ENCODE measurements around the gene NSMF.

Gene NSMF

GRCh38 chr9:137486141-137486490 lies 27.0 kb upstream of the NSMF start:
- Mint-ChIP-seq H3K4me1 (no peaks in the 10 kb centered on the region), H3K27ac (no peak overlapping the region), H3K4me3 (no peak overlapping the region), H3K9me3 (no peaks in the 10 kb centered on the region), H3K27me3 (no peaks in the 10 kb centered on the region), H3K36me3 (peaks cover 1% of the 10 kb centered on the region)
- ATAC-seq (ENCODE audit: low read depth) (no peak), DNase-seq (ENCODE audit: low spot score in 2 of 2) (no peak)

- DNase-seq (ENCODE audit: low spot score in 2 of 2) (no peak), ATAC-seq (ENCODE audit: low read depth) (no peak)
- Mint-ChIP-seq H3K4me1 (no peaks in the 10 kb centered on the region), H3K4me3 (no peak overlapping the region), H3K27ac (no peak overlapping the region), H3K36me3 (no peaks in the 10 kb centered on the region), H3K9me3 (no peaks in the 10 kb centered on the region), H3K27me3 (no peaks in the 10 kb centered on the region)
Measured at GRCh38 chr9:137485343-137486140, 26.4 kb upstream of the NSMF start.

DNA sequence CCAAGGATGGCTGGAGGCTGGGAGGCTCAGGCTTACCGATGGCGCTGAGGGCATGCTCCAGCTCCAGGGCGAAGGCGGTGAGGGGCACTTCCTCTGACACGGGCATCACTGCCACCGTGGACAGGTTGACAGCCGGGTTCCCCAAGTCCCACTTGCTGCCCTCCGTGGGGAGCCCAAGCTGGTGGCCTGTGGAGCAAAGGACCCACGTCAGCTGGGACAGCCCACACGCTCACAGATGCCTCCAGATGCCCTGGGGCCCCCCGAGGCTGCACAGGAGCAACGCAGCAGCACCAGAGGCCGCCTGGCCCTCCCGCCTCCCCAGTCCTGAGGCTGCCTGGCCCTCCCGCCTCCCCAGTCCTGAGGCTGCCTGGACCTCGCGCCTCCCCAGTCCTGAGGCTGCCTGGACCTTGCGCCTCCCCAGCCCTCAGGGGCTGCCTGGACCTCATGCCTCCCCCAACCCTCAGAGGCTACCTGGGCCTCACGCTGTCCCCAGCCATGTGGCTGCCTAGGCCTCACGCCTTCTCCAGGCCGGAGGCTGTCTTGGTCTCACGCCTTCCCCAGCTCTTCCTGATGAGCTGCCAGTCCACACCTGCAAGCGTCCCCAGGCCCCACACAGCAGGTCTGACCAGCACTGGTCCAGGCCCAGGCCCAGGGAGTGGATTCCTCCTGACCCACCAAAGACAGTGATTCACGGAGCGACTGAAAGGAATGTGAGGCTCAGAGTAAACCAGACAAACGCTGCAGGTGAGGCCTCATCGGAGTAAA lies 25.6 kb upstream of the NSMF start:
- Mint-ChIP-seq H3K27ac (no peak overlapping the region), H3K9me3 (no peaks in the 10 kb centered on the region), H3K4me3 (no peak overlapping the region), H3K36me3 (no peaks in the 10 kb centered on the region), H3K4me1 (no peaks in the 10 kb centered on the region), H3K27me3 (no peaks in the 10 kb centered on the region)
- no peak for ATAC-seq (ENCODE audit: low read depth)
- DNase-seq (ENCODE audit: low spot score in 2 of 2) = no peak

DNA sequence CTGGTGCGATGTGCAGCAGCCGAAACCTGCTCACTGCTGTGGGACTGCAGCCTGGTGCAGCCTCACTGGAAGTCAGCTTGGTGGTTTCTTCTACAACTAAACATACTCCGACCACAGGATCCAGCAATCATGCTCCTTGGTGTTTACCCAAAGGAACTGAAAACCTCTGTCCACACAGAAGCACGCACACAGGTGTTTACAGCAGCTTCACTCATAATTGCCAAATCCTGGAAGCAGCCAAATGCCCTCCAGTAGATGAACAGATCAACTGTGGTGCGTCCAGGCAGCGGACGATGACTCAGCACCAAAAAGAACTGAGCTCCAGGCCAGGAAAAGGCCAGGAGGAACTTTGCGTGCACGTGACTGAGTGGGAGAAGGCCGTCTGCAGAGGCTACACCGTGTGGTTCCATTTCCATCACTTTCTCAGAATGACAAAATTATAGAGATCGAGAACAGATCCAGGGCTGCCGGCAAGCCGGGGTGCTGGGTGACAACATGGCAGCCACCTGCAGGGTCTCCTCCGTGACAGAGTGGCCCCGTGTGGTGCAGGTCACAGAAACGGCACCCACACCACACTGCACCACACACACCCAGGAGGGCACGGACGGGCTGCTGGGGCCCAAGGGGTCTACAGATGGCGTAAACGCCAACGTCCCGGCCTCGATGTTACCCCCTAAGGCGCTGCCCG lies 23.1 kb upstream of the NSMF start:
- no peak for DNase-seq (ENCODE audit: low spot score in 2 of 2)
- Mint-ChIP-seq H3K36me3 (peaks cover 2% of the 10 kb centered on the region), H3K27ac (no peak overlapping the region), H3K9me3 (no peaks in the 10 kb centered on the region), H3K27me3 (no peaks in the 10 kb centered on the region), H3K4me3 (no peak overlapping the region), H3K4me1 (no peaks in the 10 kb centered on the region)
- no peak for ATAC-seq (ENCODE audit: low read depth)

DNA sequence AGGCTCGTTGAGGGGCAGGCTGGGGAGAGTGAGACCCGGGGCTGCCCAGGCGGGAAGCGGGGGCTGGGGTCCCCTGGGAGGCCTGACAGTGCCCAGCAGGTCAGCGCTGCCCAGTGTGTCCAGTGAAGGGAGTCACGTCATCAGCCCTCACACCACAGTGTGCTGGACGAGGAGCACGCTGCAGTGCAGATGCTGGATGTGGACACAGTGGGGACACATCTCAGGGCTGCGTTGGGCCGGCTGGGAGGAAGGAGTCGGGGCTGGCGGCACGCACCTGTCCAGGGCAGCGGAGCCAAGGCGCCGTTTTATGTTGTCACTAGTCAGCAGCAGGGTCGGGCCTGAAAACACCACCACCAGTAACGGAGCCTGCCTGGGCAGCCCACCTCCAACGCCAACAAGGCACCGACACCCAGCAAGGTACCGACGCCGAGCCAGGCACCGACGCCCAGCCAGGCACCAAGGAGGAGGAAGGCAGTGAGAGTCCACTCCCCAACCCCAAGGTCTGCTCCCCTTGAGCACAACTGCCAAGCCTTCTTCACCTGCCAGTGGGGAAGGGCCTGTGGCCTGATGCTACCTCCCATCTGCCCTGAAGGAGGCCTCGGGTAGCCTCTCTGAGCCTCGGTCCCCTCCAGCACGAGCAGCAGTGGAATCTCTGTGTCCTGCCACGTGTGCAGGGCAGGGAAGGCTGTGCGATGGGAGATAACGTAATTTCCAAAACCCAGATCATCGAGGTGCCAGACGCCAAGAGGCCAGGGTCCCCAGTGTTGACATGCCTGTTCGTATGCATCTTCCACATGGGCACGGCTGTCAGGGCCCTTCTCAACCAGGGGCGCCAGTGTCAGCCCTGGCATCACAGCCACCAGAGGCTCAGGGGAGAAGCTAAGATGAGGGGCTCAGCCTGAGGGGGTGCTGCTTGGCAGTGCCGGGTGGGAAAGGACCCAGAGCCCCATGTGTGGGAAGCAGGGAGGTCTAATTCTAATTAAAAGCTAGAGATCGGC lies 21.9 kb upstream of the NSMF start:
- Mint-ChIP-seq H3K4me1 (no peaks in the 10 kb centered on the region), H3K27me3 (no peaks in the 10 kb centered on the region), H3K27ac (no peak overlapping the region), H3K9me3 (peaks cover 3% of the 10 kb centered on the region), H3K4me3 (no peak overlapping the region), H3K36me3 (peaks cover 5% of the 10 kb centered on the region)
- DNase-seq (ENCODE audit: low spot score in 2 of 2) = no peak
- no peak for ATAC-seq (ENCODE audit: low read depth)

- no peak for DNase-seq (ENCODE audit: low spot score in 2 of 2)
- H3K4me3 Mint-ChIP-seq = no peak overlapping the region
- H3K36me3 Mint-ChIP-seq = peaks cover 8% of the 10 kb centered on the region
- no peak overlapping the region for H3K27ac Mint-ChIP-seq
- H3K27me3 Mint-ChIP-seq = no peaks in the 10 kb centered on the region
- H3K4me1 Mint-ChIP-seq = no peaks in the 10 kb centered on the region
- peaks cover 6% of the 10 kb centered on the region for H3K9me3 Mint-ChIP-seq
- ATAC-seq (ENCODE audit: low read depth) = no peak
Measured at GRCh38 chr9:137479892-137480685, 21.0 kb upstream of the NSMF start.

GRCh38 chr9:137478962-137479861 lies 20.1 kb upstream of the NSMF start:
- H3K4me1 Mint-ChIP-seq = no peaks in the 10 kb centered on the region
- no peak overlapping the region for H3K4me3 Mint-ChIP-seq
- no peak overlapping the region for H3K27ac Mint-ChIP-seq
- no peaks in the 10 kb centered on the region for H3K27me3 Mint-ChIP-seq
- no peak for DNase-seq (ENCODE audit: low spot score in 2 of 2)
- peaks cover 11% of the 10 kb centered on the region for H3K36me3 Mint-ChIP-seq
- ATAC-seq (ENCODE audit: low read depth) = no peak
- H3K9me3 Mint-ChIP-seq = peaks cover 9% of the 10 kb centered on the region

DNA sequence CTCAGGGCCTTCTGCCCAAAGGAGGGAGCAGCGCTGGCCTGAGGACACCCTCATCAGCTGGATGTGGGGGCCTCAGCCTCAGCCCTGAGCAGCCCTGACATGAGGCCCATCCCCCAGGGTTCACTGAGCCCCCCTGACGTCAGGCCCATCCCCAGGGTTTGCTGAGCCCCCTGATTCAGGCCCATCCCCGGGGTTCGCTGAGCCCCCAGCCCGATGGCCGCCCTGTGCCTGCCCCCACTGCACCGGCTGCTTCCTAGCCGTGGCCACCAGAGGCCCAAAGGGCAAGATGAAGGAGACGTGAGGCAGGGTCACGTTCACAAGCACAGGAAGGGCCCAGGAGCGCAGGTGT lies 19.5 kb upstream of the NSMF start:
- no peak overlapping the region for H3K27ac Mint-ChIP-seq
- ATAC-seq (ENCODE audit: low read depth) (no peak), DNase-seq (ENCODE audit: low spot score in 2 of 2) (no peak)
- H3K4me1 Mint-ChIP-seq = no peaks in the 10 kb centered on the region
- H3K27me3 Mint-ChIP-seq = no peaks in the 10 kb centered on the region
- H3K9me3 Mint-ChIP-seq = peaks cover 12% of the 10 kb centered on the region
- peaks cover 14% of the 10 kb centered on the region for H3K36me3 Mint-ChIP-seq
- no peak overlapping the region for H3K4me3 Mint-ChIP-seq

GRCh38 chr9:137477778-137478612 lies 18.9 kb upstream of the NSMF start:
- Mint-ChIP-seq H3K4me3 (no peak overlapping the region), H3K4me1 (no peaks in the 10 kb centered on the region), H3K9me3 (peaks cover 16% of the 10 kb centered on the region), H3K27ac (no peak overlapping the region), H3K27me3 (no peaks in the 10 kb centered on the region), H3K36me3 (peaks cover 18% of the 10 kb centered on the region)
- DNase-seq (ENCODE audit: low spot score in 2 of 2) (no peak), ATAC-seq (ENCODE audit: low read depth) (no peak)

- H3K36me3 Mint-ChIP-seq = peaks cover 22% of the 10 kb centered on the region
- ATAC-seq (ENCODE audit: low read depth) (no peak), DNase-seq (ENCODE audit: low spot score in 2 of 2) (no peak)
- no peak overlapping the region for H3K4me3 Mint-ChIP-seq
- H3K27me3 Mint-ChIP-seq = no peaks in the 10 kb centered on the region
- peaks cover 16% of the 10 kb centered on the region for H3K9me3 Mint-ChIP-seq
- no peak overlapping the region for H3K27ac Mint-ChIP-seq
- no peaks in the 10 kb centered on the region for H3K4me1 Mint-ChIP-seq
Measured at GRCh38 chr9:137476856-137477255, 17.7 kb upstream of the NSMF start.

DNA sequence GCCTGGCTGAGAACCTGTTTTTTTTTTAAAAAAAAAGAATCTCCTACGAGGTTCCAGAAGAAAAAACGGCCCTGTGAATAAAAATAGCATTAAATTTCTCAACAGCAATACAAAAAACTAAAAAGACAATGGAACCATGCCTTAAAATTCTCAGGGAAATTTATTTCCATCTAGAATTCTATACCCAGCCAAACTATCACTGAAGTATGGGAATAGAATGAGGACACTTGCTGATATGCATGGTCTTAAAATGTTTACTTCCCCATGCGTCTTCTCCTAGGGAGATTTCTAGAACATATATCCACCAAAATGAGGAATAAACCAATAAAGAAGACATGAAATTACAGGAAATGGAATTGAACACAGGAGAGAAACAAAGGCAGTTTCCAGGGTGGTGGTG lies 16.5 kb upstream of the NSMF start:
- Mint-ChIP-seq H3K27me3 (no peaks in the 10 kb centered on the region), H3K4me3 (no peak overlapping the region), H3K9me3 (peaks cover 16% of the 10 kb centered on the region), H3K4me1 (peaks cover 2% of the 10 kb centered on the region), H3K27ac (no peak overlapping the region), H3K36me3 (peaks cover 26% of the 10 kb centered on the region)
- ATAC-seq (ENCODE audit: low read depth) (no peak), DNase-seq (ENCODE audit: low spot score in 2 of 2) (no peak)

- Mint-ChIP-seq H3K4me1 (peaks cover 2% of the 10 kb centered on the region), H3K27me3 (no peaks in the 10 kb centered on the region), H3K36me3 (peaks cover 24% of the 10 kb centered on the region), H3K9me3 (peaks cover 16% of the 10 kb centered on the region), H3K27ac (no peak overlapping the region), H3K4me3 (no peak overlapping the region)
- DNase-seq (ENCODE audit: low spot score in 2 of 2) (no peak), ATAC-seq (ENCODE audit: low read depth) (no peak)
Measured at GRCh38 chr9:137474271-137474670, 15.1 kb upstream of the NSMF start.

All from memory B cell (primary cell).